CD4-positive, alpha-beta T cell (primary cell): ENCODE data around the gene ERGIC3. TPM values are rescaled to one million over a fixed set of nuclear protein-coding genes. Genes with fewer than 3 reads are reported as not detected.

ENCODE experiments used
- ATAC-seq: fragments of 200-7000 bp; cut with Tn5 transposase; one replicate; pipeline ENCODE4 v1.10.0; 2022; ENCODE audit warnings: mild to moderate bottlenecking; ENCODE audit not compliant: poor library complexity
- CTCF ChIA-PET: fragments of 350-600 bp; sonication (Branson Sonifier 250); formaldehyde crosslinking; loops from one replicate; lab custom pipeline; 2021; ENCODE audit warnings: antibody characterized with exemption, inconsistent platforms; lab: Charles Lee
- POLR2A ChIA-PET: fragments of 350-600 bp; sonication (Branson Sonifier 250); formaldehyde crosslinking; loops from one replicate; lab custom pipeline; 2021; ENCODE audit warnings: antibody characterized with exemption, inconsistent platforms; lab: Charles Lee
- DNase-seq, 14 experiments: peaks; one replicate each; pipeline ENCODE4 v3.0.0-alpha.2; 2013 to 2020; ENCODE audit warnings: mixed read lengths in 2 of 14
- H3K27ac ChIP-seq, 2 donors: one replicate each; pipeline versions ENCODE4 v1.5.1 to v1.7.0; 2013; ENCODE audit warnings: low read length in 2 of 2, low read depth in 1 of 2, mild to moderate bottlenecking in 1 of 2
- H3K27me3 ChIP-seq, 2 experiments: 1 replicate in 1 of 2; 2 replicates in 1 of 2; pipeline versions ENCODE4 v1.6.1 to v1.7.0; 2013; ENCODE audit warnings: low read length in 2 of 2, control low read depth in 1 of 2, mild to moderate bottlenecking in 1 of 2, moderate library complexity in 1 of 2; ENCODE audit not compliant: insufficient read depth in 2 of 2, control insufficient read depth in 1 of 2
- H3K36me3 ChIP-seq: one replicate; pipeline ENCODE4 v1.6.1; 2013; ENCODE audit warnings: low read length, control low read depth; ENCODE audit not compliant: insufficient read depth
- H3K4me1 ChIP-seq: one replicate; pipeline ENCODE4 v1.6.1; 2013; ENCODE audit warnings: low read length, control low read depth; ENCODE audit not compliant: insufficient read depth
- H3K4me3 ChIP-seq: one replicate; pipeline ENCODE4 v1.5.1; 2013; ENCODE audit warnings: mild to moderate bottlenecking, low read length, moderate library complexity
- H3K9me3 ChIP-seq, 2 experiments: 1 replicate in 1 of 2; 2 replicates in 1 of 2; pipeline versions ENCODE4 v1.6.1 to v1.7.0; 2013; ENCODE audit warnings: low read length in 2 of 2, mild to moderate bottlenecking in 2 of 2, control low read depth in 1 of 2, moderate library complexity in 1 of 2; ENCODE audit not compliant: control insufficient read depth in 1 of 2, insufficient read depth in 1 of 2
- H3K27ac Mint-ChIP-seq: one replicate; pipeline ENCODE4 v1.8.0; 2020; ENCODE audit warnings: mixed read lengths
- H3K27me3 Mint-ChIP-seq: one replicate; pipeline ENCODE4 v1.8.0; 2021; ENCODE audit warnings: mixed read lengths
- H3K36me3 Mint-ChIP-seq: one replicate; pipeline ENCODE4 v1.8.0; 2021; ENCODE audit warnings: low read depth, mixed read lengths
- H3K4me1 Mint-ChIP-seq: one replicate; pipeline ENCODE4 v1.8.0; 2021; ENCODE audit warnings: low read depth, mixed read lengths
- H3K4me3 Mint-ChIP-seq: one replicate; pipeline ENCODE4 v1.8.0; 2020; ENCODE audit warnings: mild to moderate bottlenecking, mixed read lengths
- H3K9me3 Mint-ChIP-seq: one replicate; pipeline ENCODE4 v1.8.0; 2020; ENCODE audit warnings: mixed read lengths
- CTCF ChIP-seq: fragments of 200-600 bp; IDR thresholded peaks from one replicate; pipeline ENCODE4 v1.8.0; 2022; ENCODE audit warnings: antibody characterized with exemption, mild to moderate bottlenecking
- intact Hi-C, 2 experiments: fragments of 100-400 bp; cut with DNase I in 1 of 2; cut with micrococcal nuclease in 1 of 2; formaldehyde crosslinking; loops; one replicate each; pipeline versions ENCODE4 v1.15.1 to v1.9.0; 2023 to 2025; cut with DNase I, micrococcal nuclease
- total RNA-seq, 174 experiments: library from RNA in 2 of 174; stranded (reverse) in 2 of 174; gene quantifications; one replicate each; pipeline ENCODE4 v1.2.3 and lab custom pipeline; 2021 to 2026

Gene ERGIC3
- total RNA-seq, 2 experiments from 2014 or later, result 144 to 146 TPM

GRCh38 chr20:35600993-35601973 is 59.4 kb downstream of the ERGIC3 start:
- Mint-ChIP-seq H3K4me3 (peak overlapping the region; percentile 77), H3K27me3 (peaks cover 22% of the 10 kb centered on the region), H3K4me1 (peaks cover 14% of the 10 kb centered on the region), H3K9me3 (no peaks in the 10 kb centered on the region), H3K27ac (no peak overlapping the region), H3K36me3 (no peaks in the 10 kb centered on the region)
- Histone ChIP-seq H3K4me1 (peaks cover 19% of the 10 kb centered on the region), H3K27me3 (peaks cover 9 to 15% of the 10 kb centered on the region in 2 experiments), H3K27ac (no peak overlapping the region), H3K9me3 (no peaks in the 10 kb centered on the region), H3K36me3 (no peaks in the 10 kb centered on the region), H3K4me3 (peak overlapping the region; percentile 58)
- TF ChIP-seq CTCF, result peak; percentile 64
- DNase-seq (peak; percentile 65 to 92 (median 76)), ATAC-seq (peak; percentile 95)
- ChIA-PET CTCF (interaction anchor here (0.6 to 4.0 kb wide), 14 partner anchors 13 to 154 kb away, joined by 3 to 27 read pairs (median 4); partner anchors contain the start of genes CPNE1, NFS1, RBM12 and ROMO1), POLR2A (interaction anchor here (0.6 to 2.0 kb wide), 11 partner anchors 16 to 353 kb away, joined by 3 to 36 read pairs (median 4); partner anchors contain the start of genes CPNE1, NFS1, PHF20 and RBM12)
- intact Hi-C loops, result loop anchor here (2.0 to 10.0 kb wide), 6 partner anchors 16 to 284 kb away; partner anchors contain the start of genes CPNE1 (in 2 of the 2), RBM12 (in 2 of the 2), NFS1 (in 1 of the 2) and ROMO1 (in 1 of the 2)

GRCh38 chr20:35601990-35602389 is 60.1 kb downstream of the ERGIC3 start:
- no peaks in the 10 kb centered on the region for H3K9me3 ChIP-seq
- no peak overlapping the region for H3K27ac ChIP-seq
- H3K27ac Mint-ChIP-seq, result no peak overlapping the region
- H3K4me3 Mint-ChIP-seq, result peak overlapping the region; percentile 63
- no peak for ATAC-seq
- peaks cover 9 to 15% of the 10 kb centered on the region in 2 experiments for H3K27me3 ChIP-seq
- intact Hi-C loops, result loop anchor here (2.0 to 10.0 kb wide), 6 partner anchors 15 to 283 kb away; partner anchors contain the start of genes CPNE1 (in 2 of the 2), RBM12 (in 2 of the 2), NFS1 (in 1 of the 2) and ROMO1 (in 1 of the 2)
- DNase-seq, result no peak
- peaks cover 14% of the 10 kb centered on the region for H3K4me1 Mint-ChIP-seq
- H3K36me3 ChIP-seq, result no peaks in the 10 kb centered on the region
- CTCF ChIA-PET, result interaction anchor here (0.9 to 4.0 kb wide), 5 partner anchors 13 to 154 kb away, joined by 3 to 27 read pairs (median 4); no protein-coding TSS in a partner anchor
- H3K4me1 ChIP-seq, result peaks cover 19% of the 10 kb centered on the region
- H3K27me3 Mint-ChIP-seq, result peaks cover 18% of the 10 kb centered on the region
- H3K4me3 ChIP-seq, result peak overlapping the region; percentile 58
- no peak for TF ChIP-seq CTCF
- POLR2A ChIA-PET, result interaction anchor here (0.6 to 2.0 kb wide), 9 partner anchors 16 to 352 kb away, joined by 3 to 36 read pairs (median 4); partner anchors contain the start of genes CPNE1, NFS1, PHF20 and RBM12
- no peaks in the 10 kb centered on the region for H3K9me3 Mint-ChIP-seq
- no peaks in the 10 kb centered on the region for H3K36me3 Mint-ChIP-seq

GRCh38 chr20:35602851-35603495 is 61.1 kb downstream of the ERGIC3 start:
- intact Hi-C loops, result loop anchor here (5.0 to 10.0 kb wide), 4 partner anchors 59 to 282 kb away; partner anchors contain the start of genes CPNE1 (in 2 of the 2) and RBM12 (in 2 of the 2)

More at GRCh38 chr20:35602851-35603495, 61.1 kb downstream of the ERGIC3 start:
- CTCF ChIA-PET, result interaction anchor here (0.6 to 4.0 kb wide), 3 partner anchors 13 to 45 kb away, joined by 3 to 27 read pairs (median 4); partner anchors contain the start of gene SPAG4
- Histone ChIP-seq H3K27ac (no peak overlapping the region), H3K4me1 (peaks cover 19% of the 10 kb centered on the region), H3K36me3 (no peaks in the 10 kb centered on the region), H3K4me3 (no peak overlapping the region), H3K27me3 (peaks cover 9 to 15% of the 10 kb centered on the region in 2 experiments), H3K9me3 (no peaks in the 10 kb centered on the region)
- H3K4me1 Mint-ChIP-seq, result peaks cover 14% of the 10 kb centered on the region
- DNase-seq (no peak), ATAC-seq (no peak)
- H3K36me3 Mint-ChIP-seq, result no peaks in the 10 kb centered on the region
- no peak overlapping the region for H3K27ac Mint-ChIP-seq
- H3K27me3 Mint-ChIP-seq, result peaks cover 18% of the 10 kb centered on the region
- peak overlapping the region; percentile 63 for H3K4me3 Mint-ChIP-seq
- H3K9me3 Mint-ChIP-seq, result no peaks in the 10 kb centered on the region
- TF ChIP-seq CTCF, result no peak
- POLR2A ChIA-PET, result interaction anchor here (1.2 to 1.8 kb wide), 3 partner anchors 13 to 351 kb away, joined by 3 to 7 read pairs (median 4); partner anchors contain the start of genes NFS1, ROMO1, SCAND1 and SPAG4
